DMS79 treated with DMSO at 0.1 percent for 48 hours (cell line): ENCODE results near the gene C1orf122.

Experiments used
- DNase-seq: peaks from one replicate; lab custom pipeline; 2025; lab: John Stamatoyannopoulos, UW

Gene C1orf122

GRCh38 chr1:37797750-37798345 is 9.7 kb upstream of the C1orf122 start:
- no peak for DNase-seq

- DNase-seq, result no peak
Measured at GRCh38 chr1:37802439-37802838, 5.2 kb upstream of the C1orf122 start.

GRCh38 chr1:37807220-37807554 is 403 bp upstream of the C1orf122 start:
- DNase-seq, result no peak

DNA sequence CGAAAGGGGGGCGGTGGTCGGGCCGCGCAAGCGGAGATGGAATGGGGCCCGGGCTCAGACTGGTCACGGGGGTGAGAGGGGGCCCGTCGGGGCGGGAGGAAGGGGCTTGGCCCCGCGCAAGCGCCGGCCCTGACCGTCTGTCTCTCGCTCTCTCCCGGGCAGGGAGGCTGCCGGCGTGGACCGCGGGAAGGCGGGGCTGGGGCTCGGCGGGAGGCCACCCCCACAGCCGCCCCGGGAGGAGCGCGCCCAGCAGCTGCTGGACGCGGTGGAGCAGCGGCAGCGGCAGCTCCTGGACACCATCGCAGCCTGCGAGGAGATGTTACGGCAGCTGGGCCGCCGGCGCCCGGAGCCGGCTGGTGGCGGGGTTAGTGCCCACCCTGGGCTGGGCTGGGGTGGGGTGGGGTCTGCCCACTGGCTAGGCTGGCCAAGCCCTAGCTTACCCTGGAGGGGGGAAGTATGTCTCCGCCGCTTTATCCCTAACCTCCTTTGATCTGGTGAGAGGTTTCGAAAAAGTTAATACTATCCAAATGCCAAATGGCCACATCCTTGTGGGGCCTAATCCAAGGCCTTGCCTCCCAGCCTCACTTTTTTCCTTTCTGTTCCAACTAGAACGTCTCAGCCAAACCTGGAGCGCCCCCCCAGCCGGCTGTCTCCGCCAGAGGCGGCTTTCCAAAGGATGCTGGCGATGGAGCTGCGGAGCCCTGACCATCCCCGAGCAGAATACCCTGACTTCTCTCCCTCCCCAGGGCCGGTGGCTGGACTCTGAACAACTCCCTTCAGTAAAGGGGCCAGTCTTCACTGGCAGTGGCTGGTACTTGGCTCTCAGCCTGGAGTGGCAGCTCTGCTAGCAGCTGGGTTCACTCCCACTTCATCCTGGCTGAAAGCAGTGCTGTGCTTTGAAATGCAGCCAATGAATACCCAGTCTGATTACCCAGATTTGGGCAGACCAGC is 1.1 kb downstream of the C1orf122 start:
- DNase-seq, result peak; percentile 74

- DNase-seq, result no peak
Measured at GRCh38 chr1:37809942-37810341, 2.4 kb downstream of the C1orf122 start.

GRCh38 chr1:37811027-37811655 is 3.6 kb downstream of the C1orf122 start:
- peak; percentile 8 for DNase-seq

GRCh38 chr1:37813529-37814145 is 6.0 kb downstream of the C1orf122 start:
- DNase-seq, result no peak

DNA sequence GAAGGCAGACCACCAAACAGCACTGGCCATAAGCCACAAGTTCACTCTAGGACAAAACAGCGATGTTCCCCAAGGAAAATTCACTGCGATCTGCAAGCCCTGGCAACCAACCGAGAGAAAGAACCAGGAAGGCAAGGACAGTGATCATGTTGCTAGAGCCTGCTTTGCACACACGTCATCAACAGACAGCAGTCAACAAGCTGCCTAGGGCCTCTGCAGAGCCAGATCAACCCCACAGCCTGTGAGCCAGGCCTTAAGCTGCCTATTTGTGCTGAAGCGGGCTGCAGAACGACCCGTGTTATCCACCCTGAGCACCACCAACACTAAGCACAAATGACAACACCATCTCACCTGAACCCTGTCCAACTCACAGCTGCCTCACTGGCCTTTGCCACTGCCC is 6.7 kb downstream of the C1orf122 start:
- no peak for DNase-seq

- DNase-seq, result no peak
Measured at GRCh38 chr1:37817481-37817880, 9.9 kb downstream of the C1orf122 start.

- no peak for DNase-seq
Measured at GRCh38 chr1:37821481-37821880, 13.9 kb downstream of the C1orf122 start.

DNA sequence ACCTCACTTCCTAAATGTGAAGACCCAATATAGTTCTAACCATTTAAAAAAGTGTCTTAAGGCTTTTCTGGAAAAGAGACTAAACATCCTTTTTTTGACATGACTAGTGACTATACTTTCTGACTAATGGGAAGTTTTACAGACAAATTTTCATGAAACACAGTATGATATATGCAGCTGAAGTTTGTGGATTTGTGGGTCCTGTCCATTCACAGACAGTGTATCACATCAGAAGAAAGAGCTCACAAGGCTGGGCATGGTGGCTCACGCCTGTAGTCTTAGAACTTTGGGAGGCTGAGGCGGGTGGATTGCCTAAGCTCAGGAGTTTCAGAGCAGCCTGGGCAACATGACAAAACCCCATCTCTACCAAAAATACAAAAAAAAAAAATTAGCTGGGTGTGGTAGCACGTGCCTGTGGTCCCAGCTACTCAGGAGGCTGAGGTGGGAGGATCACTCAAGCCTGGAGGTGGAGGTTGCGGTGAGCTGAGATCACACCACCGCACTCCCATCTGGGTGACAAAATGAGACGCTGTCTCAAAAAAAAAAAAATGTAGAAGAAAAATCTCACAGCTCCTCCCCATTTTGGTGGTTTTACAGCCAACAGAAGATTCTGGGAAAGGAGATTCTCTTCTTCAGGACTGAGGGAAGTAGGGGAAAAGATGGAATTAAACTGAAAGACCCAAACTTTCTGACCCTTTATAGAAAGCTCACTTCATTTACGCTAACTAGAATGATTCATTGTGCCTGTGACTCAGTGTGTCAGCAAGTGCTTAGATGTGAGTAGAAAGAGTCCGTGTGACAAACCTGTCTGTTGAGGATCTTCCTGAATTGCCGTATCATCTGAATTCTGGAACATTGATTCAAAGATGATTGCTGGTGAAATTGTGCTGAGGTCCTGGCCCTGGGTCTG is 15.6 kb downstream of the C1orf122 start:
- no peak for DNase-seq

DNA sequence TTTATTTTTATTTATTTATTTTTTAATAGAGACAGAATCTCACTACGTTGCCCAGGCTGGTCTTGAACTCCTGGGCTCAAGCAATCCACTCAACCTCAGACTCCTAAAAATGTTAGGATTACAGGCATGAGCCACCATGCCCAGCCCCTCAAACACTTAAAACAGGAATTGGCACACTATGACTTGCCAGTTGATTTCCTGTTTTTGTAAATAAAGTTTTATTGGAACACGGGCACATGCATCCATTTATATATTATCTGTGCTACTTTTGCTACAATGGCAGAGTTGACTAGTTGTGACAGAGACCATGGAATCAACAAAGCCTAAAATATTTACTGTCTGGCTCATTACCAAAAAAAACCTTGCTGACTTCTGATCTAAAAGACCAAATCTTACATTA is 16.4 kb downstream of the C1orf122 start:
- no peak for DNase-seq

DNA sequence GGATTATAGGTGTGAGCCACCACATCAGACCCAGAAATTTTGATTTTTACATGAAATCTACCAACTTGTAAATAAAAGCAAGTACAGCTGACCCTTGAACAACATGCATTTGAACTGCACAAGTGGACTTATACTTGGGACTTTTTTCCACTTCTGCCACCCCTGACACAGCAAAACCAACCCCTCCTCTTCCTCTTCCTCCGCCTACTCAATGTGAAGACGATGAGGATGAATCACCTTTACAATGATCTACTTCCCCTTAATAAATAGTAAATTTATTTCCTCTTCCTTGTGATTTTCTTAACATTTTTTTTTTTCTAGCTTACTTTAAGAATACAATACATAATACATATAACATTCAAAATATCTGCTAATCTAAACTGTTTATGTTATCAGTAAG is 17.9 kb downstream of the C1orf122 start:
- DNase-seq, result no peak

DNA sequence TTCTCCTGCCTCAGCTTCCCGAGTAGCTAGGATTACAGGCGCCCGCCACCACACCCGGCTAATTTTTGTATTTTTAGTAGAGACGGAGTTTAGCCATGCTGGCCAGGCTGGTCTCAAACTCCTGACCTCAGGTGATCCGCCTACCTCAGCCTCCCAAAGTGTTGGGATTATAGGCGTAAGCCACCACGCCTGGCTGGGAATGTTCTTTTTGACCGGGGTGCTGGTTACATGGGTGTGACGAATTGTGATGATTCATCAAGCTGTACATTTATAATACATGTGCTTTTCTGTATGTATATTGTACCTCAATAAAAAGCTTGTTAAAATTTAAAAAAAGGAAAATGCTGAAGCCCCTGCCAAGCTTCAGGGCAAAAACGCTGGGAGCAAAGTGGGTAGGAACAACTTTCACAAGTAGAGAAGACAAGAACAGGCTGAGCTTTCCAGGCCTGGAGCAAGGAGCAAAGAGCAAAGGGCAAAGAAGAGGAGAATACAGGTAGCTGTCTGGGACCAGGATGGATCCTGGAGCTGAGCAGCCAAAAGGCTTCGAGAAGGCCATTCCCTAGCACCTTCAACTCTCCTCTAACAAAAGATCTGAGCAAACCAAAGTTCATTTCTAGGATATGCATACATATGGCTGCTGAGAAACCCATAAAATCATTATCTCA is 21.0 kb downstream of the C1orf122 start:
- no peak for DNase-seq

- DNase-seq, result no peak
Measured at GRCh38 chr1:37831109-37831508, 23.5 kb downstream of the C1orf122 start.

DNA sequence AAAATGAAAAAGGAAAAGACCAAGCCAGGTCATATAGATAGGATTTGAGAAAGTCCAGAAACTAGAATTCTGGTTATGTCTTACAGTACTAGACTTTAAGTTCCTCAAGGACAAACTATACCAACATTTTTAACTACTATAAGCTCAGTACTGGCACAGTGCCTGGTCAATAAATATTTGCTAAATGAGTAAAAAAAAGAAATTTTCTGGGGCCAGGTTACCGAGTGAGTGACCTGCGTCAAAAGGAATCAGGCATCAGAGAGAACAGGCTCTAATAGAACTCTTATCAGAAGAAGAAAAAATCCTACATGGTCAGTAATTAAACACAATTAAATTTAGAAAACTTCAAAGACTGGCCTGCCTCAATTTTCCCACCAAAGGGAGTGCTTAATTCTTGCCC is 24.2 kb downstream of the C1orf122 start:
- no peak for DNase-seq

- DNase-seq, result no peak
Measured at GRCh38 chr1:37836788-37837187, 29.2 kb downstream of the C1orf122 start.

DNA sequence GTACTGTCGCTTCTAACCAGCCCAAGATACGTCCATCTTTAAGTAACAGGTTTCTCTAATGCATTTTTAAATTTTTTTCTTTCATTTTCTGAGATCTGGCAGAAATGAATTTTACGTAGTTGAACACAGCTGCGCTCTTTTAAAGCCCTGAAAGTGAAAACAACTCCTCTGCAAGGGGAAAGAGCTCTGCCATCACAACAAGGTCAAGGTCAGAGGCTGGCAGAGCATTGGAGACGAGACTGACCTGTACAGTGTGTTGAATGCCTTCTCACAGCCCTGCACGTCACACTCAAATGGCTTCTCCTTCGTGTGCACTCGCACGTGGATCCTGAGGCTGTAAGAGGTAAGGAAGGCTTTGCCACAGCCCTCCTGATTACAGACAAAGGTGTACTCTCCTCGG is 32.1 kb downstream of the C1orf122 start:
- DNase-seq, result no peak

DNA sequence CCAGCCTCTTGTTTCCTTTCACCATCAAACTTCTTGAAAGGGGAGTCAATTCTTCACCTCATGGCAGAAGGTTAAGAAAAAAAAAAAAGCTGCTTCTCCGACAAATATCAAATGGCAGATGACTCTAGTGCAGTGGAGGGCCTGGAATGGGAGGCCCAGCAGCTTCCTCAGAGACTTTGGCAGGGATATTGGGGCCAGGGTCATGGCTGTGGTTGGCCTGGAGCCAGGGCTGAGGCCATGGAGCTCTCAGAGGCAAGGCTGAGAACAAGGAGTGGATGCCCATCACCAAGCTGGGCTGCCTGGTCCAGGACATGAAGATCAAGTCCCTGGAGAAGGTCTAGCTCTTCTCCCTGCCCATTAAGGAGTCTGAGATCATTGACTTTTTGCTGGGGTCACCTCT is 33.1 kb downstream of the C1orf122 start:
- DNase-seq, result no peak

DNA sequence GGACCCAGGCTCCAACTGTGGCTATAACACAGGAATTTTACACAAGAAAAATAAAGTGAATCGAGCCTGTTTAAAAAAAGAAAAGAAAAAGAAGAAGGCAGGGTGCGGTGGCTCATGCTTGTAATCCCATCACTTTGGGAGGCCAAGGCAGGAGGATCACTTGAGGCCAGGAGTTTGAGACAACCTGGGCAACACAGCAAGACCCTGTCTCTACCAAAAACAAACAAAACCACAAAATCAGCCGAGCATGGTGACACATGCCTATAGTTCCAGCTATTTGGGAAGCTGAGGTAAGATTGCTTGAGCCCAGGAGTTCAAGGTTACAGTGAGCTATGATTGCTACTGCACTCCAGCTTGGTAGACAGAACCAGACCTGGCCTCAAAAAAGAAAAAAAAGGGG is 34.1 kb downstream of the C1orf122 start:
- no peak for DNase-seq

- DNase-seq, result no peak
Measured at GRCh38 chr1:37844536-37844935, 36.9 kb downstream of the C1orf122 start.
